Measurements from ENCODE around the gene PCDH1.
"Not testable (repeated sequence)": the region's sequence is repeated elsewhere in the genome, so short reads cannot be mapped to it uniquely, and the experiment has no call there.

PCDH1 gene

DNA sequence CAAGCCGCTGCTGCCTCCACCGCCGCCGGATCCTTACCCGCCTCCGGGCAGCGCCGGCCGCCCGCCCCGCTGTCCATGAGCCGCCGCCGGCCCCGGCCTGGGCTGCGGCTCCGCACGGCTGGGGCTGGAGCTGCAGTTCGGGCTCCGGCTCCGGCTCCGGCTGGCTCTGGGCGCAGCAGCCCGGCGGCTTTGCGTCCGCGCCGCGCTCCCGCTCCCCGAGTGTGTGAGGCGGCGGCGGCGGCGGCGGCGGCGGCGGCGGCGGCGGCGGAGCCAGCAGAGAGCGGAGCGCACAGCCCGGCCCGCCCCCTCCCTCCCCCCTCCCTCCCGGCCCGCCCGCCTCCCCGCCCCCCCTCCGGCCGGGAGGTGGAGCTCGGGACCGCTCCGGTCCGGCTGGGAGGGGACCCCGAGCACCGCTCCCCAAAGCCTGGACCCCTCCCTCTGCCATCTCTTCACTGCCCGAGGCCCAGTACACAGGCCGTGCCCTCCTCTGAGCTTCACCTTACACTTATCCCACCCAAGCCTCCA lies at the start of gene PCDH1:
Gene PCDH1 (minus strand): TSS at position 225 of the 525 bp plus-strand sequence. CDS start 148 bp downstream, at position 77.
- no peak for DNase-seq (ENCODE audit: low spot score)

DNA sequence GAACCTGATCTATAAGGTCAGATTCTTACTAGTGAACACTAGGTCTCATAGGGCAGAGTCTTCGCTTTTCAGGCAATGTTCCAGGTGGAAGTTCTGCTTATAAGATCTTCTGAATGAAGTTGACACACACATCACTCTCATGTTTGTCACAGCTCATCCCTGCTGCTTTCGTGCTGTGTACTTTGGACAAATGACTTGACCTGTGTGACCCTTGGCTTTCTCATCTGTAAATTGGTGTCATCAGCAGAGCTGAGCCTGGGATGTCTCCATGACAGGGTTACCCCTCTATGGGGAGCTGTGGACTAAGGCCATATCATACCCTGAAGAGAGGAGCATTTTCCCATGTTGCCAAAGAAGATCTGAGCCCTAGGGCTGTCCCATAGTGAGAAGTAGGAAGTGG lies 48.2 kb upstream of the PCDH1 start:
- DNase-seq (ENCODE audit: low spot score): no peak

DNA sequence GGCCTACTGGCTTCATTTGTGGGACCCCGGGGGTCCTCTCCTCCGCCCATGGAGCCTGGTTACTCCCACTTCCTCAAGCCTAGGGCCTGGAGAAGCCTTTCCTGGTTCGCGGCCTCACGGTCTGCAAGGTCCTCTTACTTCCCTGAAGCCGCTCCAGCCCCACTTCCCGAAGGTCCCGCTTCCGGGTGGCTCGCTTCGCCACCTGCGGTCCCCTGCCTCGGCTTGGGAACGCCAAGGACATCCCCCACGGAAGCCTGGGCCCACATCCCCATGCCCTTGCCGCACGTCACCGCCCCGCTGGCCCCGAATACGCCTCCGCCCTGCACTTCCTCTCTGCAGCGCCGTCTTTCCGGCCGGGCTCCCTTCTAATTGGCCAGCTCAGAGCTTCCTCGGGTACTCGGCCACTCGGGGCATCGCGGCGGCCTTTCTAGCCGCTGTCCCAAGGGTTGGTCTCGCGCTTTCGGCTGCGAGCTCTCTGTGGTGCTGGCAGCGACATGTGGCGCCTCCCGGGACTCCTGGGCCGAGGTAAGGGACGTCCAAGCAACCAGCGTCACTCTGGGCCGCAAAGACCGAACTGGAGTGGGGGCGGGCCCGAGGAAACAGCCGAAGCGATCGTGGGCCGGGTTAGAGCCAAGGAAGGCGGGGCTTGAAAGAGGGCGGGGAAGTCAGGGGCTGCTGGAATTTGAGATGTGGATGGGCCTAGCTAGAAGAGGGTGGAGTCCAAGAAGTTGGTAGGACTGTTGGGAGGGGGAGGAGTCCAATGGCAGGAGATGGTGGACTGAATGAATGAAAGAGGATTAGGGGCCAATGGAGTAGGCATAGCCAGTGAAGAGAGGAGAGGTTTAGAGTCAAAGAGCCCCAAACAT lies 45.5 kb upstream of the PCDH1 start, which contains the start of gene DELE1:
Gene DELE1 (plus strand): TSS at position 424 of the 866 bp plus-strand sequence. CDS start 71 bp downstream, at position 495.
- peak; percentile 97 for DNase-seq (ENCODE audit: low spot score)

DNA sequence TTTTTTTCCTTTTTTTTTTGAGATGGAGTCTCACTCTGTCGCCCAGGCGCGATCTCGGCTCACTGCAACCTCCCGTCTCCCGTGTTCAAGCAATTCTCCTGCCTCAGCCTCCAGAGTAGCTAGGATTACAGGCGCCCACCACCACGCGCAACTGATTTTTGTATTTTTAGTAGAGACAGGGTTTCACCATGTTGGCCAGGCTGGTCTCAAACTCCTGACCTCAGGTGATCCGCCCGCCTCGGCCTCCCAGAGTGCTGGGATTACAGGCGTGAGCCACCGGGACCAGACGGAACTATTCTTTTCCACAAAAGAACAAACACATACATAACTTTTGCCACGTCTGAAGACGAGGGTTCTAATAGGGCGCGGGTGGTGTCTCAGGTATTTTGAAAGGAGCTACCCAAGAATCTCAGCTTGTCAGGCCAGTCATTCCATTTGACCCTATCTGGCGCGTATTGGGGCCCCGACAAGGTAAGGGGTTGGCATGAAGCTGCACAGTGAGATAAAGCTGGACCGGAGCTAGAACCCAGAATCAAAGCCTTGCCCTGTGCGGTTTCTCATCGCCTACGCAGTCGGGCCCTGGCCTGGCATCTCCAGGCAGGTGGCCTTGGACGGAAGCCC lies 44.7 kb upstream of the PCDH1 start:
- not testable (repeated sequence) for DNase-seq (ENCODE audit: low spot score)

DNA sequence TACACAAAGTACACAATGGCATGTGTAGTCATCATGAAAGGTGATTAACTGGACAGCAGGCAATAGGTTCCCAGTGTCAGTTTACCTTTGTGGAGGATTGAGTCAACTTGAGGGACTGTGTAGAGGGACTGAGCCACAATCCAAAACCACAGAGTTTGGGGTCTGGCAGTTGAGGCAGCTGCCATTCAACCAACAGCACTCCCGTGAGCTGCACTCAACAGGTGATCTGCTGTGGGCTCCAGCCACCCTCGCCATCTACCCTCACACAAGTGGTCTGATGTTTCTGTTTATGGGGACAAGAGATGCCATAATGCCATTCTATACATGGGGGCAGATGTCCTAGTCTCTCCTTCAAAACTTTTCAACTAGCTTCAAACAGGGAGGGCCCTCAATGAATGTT lies 42.6 kb upstream of the PCDH1 start:
- DNase-seq (ENCODE audit: low spot score): no peak

DNA sequence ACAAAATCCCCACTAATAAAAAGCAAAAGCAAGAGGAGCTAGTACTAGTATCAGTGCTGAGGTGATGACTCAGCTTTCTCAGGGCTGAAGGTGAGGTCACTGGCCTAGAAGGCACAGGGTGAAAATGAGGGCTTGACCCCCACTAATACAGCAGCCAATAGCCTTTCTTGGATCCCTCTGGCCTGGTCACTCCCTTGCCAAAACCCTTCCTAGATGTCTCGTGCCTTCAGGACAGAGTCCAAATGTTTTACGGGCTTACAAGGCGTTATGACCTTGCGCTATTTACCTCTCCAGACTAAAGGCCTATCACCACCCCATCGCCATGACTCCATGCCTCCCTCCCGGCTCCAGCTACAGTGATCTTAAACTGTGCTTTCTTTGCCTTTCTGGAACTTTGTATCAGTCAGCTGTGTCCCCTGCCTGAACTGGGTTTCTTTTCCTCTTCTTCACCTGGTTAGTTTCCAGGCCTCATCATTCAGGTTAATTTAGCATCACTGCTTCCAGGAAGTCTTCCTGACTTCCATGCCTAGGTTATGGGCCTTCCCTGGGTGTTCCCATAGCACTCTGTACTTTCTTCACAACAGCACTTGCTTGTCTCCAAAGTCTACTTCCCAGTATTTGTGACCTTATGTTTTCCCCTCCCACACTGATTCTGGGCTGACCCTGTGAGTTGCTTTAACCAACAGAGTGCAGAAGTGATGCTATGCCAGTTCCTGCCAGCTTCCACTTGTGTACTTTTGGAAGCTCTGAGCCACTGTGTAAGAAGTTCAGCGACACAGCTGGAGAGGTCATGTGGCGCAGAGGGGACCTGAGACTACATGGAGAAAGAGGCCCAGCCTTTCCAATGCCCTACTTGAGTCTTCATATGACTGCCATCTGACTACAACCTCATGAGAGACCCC lies 41.3 kb upstream of the PCDH1 start:
- no peak for DNase-seq (ENCODE audit: low spot score)

DNA sequence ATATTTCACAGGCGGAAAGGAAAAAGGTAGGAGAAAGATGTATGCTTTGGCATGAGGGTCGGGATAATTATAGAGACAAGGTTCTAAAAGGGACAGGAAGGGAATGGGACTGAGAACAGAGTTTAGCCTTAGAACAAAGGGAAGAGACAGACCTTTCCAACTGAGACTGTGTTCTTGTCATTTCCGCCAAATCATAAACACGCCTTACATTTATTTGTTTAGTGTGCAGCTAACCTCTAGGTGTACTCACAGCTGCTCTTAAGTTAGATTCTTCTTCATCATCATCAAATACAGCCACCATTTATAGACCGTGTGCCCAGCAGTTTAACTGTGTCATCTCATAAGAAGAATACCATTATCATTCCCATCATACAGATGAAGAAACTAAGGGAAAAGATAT lies 39.5 kb upstream of the PCDH1 start:
- no peak for DNase-seq (ENCODE audit: low spot score)

DNA sequence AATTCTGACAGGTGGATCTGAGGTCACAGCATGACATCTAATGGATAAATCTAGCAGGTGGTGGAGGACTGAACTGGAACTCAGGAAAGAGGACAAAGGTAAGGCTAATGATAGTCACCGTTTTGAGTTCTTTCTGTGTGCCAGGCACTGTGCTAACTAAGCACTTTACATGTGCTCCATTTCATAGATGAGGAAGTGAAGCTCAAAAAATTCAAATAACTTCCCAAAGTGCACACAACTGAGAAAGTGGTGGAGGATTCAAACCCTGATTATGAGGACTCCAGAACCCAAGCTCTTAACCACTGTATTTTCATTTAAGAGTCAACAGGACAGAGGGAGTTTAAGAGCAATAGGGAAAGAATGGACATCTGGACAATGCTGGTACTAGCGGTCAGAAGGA lies 38.3 kb upstream of the PCDH1 start:
- no peak for DNase-seq (ENCODE audit: low spot score)

DNA sequence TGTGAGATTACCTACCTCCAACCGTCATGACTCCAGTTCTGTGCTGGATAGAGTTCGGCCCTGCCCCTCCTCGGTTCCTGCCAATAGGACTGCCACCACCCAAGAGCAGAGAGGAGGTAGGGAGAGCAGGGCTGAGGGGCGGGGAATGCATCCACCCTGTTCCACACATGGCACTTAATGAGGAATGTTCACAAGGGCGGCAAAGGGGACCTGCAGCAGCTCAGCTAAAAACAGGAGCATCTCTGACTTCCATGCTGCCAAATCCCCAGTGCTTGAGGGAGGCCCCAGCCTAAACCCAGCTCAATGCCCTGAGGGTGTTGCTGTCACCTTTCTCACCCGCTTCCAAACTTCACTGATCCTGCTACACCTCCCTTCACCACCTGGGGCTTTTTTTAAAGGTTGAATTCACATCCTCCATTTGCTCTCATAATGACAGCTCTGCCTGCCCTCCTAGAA lies 37.7 kb upstream of the PCDH1 start:
- no peak for DNase-seq (ENCODE audit: low spot score)

DNA sequence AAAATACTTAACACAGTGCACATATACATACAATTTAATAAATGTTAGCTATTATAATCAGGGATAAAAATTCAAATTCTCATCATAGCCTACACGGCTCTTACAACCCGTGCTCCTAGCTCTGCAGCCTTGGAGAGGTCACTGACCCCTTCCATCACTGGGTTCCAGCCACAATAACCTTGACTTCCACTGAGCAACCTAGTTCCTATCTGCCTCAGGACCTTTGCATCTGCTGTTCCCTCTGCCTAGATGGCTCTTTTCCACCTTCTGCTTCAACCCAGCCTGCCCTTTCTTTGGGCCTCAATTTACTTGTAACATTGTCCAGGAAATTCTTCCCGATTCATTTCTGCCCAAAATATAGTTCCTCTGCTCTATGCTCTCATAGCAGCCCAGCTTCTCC lies 36.6 kb upstream of the PCDH1 start:
- no peak for DNase-seq (ENCODE audit: low spot score)

DNA sequence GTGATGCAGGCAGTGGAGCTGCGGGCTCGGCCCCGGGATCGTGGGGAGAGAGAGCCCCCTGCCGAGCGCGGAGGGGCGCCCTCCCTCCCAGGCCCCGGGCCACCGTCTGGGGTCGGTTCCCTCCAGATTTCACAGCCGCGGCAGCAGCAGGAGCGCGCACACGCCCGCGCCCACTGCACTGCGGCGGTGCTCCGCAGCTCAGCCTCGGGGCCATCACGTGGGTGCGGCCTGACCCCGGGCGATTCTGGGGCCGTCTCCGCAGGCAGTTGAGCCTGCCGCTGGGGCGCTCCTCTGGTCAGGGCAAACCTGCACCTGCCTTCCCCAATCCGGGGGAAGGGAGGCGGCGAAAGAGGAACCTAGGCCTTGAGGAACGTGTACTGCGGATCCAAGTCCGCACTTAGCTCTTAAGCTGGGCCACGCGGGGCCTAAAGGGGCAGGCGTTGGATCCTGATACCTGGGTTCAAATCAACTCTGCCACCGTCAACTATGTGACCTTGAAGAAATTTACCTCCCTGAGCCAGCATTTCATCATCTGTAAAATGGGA lies 36.1 kb upstream of the PCDH1 start:
- DNase-seq (ENCODE audit: low spot score): no peak

DNA sequence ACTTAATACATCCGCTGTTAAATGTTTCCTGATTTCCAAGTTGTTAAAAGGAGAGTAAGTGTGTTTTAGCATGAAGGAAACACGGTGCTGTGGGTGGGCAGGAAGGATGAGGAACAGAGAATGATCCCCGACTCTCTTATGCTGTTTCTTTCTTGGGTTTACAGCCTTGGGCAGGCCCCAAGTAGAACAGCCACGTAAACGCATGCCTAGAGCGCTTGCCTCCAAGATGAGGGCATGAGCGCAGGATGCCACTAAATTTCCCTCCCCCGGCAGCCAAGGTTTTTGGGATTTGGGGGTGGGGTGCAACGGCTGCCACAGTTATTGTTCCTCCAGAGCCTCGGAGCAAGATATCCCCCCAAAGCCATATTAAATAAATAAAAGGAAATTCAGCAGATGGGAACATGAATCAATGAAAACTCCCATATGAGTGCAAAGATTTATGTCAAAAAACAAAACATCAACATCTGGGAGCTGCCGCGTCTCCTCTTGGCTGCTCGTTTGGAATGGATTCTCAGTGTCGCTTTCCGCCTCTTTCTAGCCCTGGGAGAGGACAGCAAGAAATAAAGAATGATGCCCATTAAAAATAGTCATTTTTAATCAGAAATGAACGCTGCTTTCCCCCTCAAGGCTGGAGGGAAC lies 35.5 kb upstream of the PCDH1 start:
- DNase-seq (ENCODE audit: low spot score): no peak

DNA sequence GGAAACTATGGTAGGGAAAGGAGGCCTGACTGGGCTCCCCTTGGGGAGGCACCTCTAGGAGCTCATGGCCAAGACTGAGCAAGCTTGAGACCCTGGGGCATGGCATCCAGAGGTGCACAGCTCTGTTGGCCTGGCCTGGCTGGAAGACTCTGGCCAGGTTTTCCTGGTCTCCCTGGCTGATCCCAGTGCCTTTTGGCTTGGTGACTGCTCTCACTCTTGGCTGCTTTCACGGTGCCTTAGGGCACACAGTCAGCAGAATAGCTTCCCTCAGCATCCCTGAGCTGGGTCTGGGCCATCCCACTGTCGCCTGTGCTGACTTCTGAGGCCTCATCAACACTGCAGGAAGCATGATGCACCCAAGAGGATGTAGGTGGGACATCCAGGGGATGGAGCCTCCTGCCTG lies 32.1 kb upstream of the PCDH1 start:
- no peak for DNase-seq (ENCODE audit: low spot score)

DNA sequence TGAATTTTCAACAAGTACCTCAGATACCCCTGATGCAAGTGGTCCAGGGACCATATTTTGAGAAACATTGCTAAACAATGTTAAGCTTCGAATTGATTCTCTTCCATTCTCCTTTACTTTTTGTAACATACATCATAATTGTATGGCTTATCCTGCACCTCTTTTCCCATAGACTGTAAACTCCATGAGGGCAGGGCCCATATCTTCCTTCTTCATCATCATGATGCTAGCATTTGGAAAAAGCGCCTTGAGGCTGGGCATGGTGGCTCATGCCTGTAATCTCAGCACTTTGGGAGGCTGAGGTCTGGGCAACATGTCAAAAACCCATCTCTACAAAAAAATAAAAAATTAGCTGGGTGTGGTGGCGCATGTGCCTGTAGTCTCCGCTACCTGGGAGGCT lies 31.0 kb upstream of the PCDH1 start:
- DNase-seq (ENCODE audit: low spot score): no peak

DNA sequence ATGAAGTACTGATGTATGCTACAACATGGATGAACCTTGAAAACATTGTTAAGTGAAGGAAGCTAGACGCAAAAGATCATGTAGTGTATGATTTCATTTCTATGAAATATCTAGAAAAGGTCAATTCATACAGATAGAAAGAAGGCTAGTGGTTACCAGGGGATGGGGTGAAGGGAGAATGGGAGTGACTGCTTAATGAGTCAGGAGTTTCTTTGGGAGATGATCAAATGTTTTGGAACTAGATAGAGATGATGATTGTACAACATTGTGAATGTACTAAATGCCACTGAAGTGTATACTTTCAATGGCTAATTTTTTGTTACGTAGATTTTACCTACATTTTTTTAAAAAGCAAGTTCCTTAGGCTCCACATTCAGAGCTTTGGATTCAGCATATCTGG lies 30.6 kb upstream of the PCDH1 start:
- DNase-seq (ENCODE audit: low spot score): no peak

DNA sequence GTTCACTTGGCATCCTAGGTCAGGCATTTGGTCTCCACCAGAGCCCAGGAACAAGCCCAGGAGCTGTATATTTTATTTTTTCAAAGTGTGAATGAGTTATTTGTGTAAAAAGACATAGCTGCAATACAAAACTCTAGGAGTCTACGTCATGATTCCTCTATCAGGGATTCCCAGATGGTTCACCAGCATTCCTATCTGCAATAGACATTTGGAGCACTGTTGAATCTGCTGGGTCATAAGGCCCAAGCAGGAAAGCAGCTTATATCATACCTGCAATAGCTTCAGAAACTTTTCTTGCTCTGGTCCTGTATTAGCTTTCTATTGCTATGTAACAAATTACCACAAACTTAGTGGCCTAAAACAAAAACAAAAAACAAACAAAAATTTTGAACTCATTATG lies 28.8 kb upstream of the PCDH1 start:
- DNase-seq (ENCODE audit: low spot score): no peak

DNA sequence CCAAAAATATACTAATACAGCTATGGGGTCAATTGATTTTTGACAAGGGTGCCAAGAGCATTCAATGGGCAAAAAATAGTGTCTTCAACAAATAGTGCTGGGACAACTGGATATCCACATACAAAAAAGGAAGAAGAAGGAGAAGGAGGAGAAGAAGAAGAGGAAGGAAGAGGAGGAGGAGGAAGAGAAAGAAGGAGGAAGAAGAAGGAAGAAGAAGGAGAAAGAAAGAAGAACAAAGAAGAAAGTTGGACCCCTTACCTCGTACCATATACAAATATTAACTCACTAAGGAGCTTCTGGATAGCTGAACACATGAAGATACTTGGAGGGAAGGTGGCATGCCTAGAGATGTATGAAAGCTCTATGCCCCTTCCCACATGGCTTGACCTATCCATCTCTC lies 28.3 kb upstream of the PCDH1 start:
- no peak for DNase-seq (ENCODE audit: low spot score)

DNA sequence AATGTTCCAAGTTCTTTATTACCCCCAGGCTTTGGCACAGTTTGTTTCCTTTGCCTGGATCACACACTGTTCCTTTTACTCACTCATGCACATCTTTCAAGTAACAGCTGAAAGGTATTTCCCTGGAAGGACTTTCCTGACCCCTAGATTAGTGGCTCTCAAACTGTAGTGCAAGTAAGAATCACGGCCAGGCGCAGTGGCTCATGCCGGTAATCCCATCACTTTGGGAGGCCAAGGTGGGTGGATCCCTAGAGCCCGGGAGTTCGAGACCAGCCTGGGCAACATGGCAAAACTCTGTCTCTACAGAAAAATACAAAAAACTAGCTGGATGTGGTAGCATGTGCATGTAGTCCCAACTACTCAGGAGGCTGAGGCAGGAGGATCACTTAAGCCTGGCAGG lies 26.3 kb upstream of the PCDH1 start:
- DNase-seq (ENCODE audit: low spot score): no peak

DNA sequence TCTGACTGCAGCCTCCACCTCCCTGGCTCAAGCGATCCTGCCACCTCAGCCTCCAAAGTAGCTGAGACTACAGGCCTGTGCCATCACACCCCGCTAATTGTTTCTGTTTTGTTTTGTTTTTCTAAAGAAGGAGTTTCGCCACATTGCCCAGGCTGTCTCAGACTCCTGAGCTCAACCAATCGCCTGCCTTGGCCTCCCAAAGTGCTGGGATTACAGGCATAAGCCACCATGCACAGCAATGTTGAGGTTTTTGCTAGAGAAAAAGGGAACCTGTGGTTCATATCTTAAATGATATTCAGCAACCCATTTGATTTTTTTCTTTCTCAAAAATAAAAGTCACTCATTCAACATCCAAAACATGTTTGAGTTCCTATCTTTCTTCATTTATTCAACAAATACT lies 25.1 kb upstream of the PCDH1 start:
- no peak for DNase-seq (ENCODE audit: low spot score)

DNA sequence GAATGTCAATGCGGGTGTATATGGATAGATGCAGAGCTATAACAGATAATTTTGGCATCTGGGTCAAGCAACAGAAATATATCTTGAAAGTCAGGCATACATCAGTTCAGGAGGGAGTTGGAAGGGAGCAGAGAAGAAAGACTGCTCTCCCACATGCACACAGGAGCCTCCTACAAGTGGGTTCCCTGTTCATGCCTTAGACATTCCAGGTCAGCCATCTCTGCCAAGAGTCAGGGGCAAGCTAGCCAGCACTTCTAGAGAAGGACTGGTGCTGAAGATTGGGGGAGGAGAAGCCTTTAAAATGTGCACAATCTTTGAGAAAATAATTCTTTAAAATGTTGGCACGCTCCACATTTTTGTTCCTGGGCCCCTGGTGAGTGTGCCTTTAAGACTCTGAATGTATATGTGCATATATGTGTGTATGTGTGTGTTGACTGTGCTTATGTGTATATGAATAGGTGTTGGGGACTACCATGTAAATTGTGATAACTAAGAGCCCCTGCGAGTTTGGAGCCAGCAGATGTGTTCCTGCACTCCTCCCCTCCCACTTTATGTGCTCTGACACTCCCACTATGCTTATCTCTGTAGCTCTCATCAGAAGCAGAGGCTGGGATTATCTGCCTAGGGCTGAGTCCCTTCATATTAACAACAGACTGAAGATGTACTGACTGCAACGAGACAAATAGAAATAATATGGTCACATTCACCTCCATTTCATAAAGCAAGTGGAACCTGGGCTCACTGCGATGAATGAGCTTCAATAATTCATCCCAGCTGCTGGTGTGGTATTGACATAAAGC lies 24.0 kb upstream of the PCDH1 start:
- DNase-seq (ENCODE audit: low spot score): no peak

All from left forelimb (tissue), 1 donor.